GM23338 (cell line): ENCODE measurements around the gene PICALM. TPM values are rescaled to one million over a fixed set of nuclear protein-coding genes. Genes with fewer than 3 reads are reported as not detected.

Experiments
- ATAC-seq: fragments of 200-7000 bp; cut with Tn5 transposase; 3 replicates; pipeline ENCODE4 v1.9.1; 2020
- DNase-seq: peaks from one replicate; pipeline ENCODE4 v3.0.0-alpha.2; 2015; ENCODE audit warnings: low spot score
- H2AFZ ChIP-seq: fragments of 200-600 bp; sonication (generic); 2 replicates; pipeline ENCODE4 v1.8.0; 2016; ENCODE audit warnings: antibody characterized with exemption, mild to moderate bottlenecking, moderate library complexity
- H3F3A ChIP-seq: fragments of 200-600 bp; sonication (generic); replicated peaks from 2 replicates; pipeline ENCODE4 v1.8.0; 2017; ENCODE audit warnings: antibody characterized with exemption, mixed run types, low read depth
- H3K27ac ChIP-seq: fragments of 200-600 bp; sonication (generic); 2 replicates; pipeline ENCODE4 v1.6.1; 2016; ENCODE audit warnings: low read depth
- H3K27me3 ChIP-seq: fragments of 200-600 bp; sonication (generic); 2 replicates; pipeline ENCODE4 v1.8.0; 2016; ENCODE audit warnings: mild to moderate bottlenecking, mixed run types, moderate library complexity; ENCODE audit not compliant: insufficient read depth
- H3K36me3 ChIP-seq: fragments of 200-600 bp; sonication (generic); 2 replicates; pipeline ENCODE4 v1.8.0; 2016; ENCODE audit warnings: mild to moderate bottlenecking; ENCODE audit not compliant: insufficient read depth
- H3K4me1 ChIP-seq: fragments of 200-600 bp; sonication (generic); 2 replicates; pipeline ENCODE4 v1.8.0; 2016; ENCODE audit warnings: mild to moderate bottlenecking, moderate library complexity; ENCODE audit not compliant: insufficient read depth
- H3K4me2 ChIP-seq: fragments of 200-600 bp; sonication (generic); 2 replicates; pipeline ENCODE4 v1.7.1; 2017; ENCODE audit warnings: mixed run types
- H3K4me3 ChIP-seq: fragments of 200-600 bp; sonication (generic); 2 replicates; pipeline ENCODE4 v1.6.1; 2016; ENCODE audit warnings: mixed run types
- H3K79me2 ChIP-seq: fragments of 200-600 bp; sonication (generic); replicated peaks from 2 replicates; pipeline ENCODE4 v1.8.0; 2017; ENCODE audit warnings: mild to moderate bottlenecking; ENCODE audit not compliant: insufficient read depth
- H3K9me2 ChIP-seq: fragments of 200-600 bp; sonication (generic); 2 replicates; pipeline ENCODE4 v1.8.0; 2017; ENCODE audit not compliant: insufficient read depth
- H4K20me1 ChIP-seq: fragments of 200-600 bp; sonication (generic); replicated peaks from 2 replicates; pipeline ENCODE4 v1.8.0; 2017; ENCODE audit warnings: mild to moderate bottlenecking; ENCODE audit not compliant: insufficient read depth
- H3K27ac Mint-ChIP-seq: 2 replicates; pipeline ENCODE4 v1.8.0; 2020; ENCODE audit warnings: inconsistent platforms, mild to moderate bottlenecking, moderate library complexity, mixed read lengths
- H3K27me3 Mint-ChIP-seq: 3 replicates; pipeline ENCODE4 v1.8.0; 2022; ENCODE audit warnings: low read depth, mild to moderate bottlenecking, moderate library complexity, mixed read lengths, inconsistent platforms; ENCODE audit not compliant: insufficient read depth, poor library complexity
- H3K36me3 Mint-ChIP-seq: 3 replicates; pipeline ENCODE4 v1.8.0; 2021; ENCODE audit warnings: low read depth, mild to moderate bottlenecking, inconsistent platforms, moderate library complexity, mixed read lengths
- H3K4me1 Mint-ChIP-seq: 3 replicates; pipeline ENCODE4 v1.8.0; 2020; ENCODE audit warnings: mild to moderate bottlenecking, inconsistent platforms, mixed read lengths
- H3K4me3 Mint-ChIP-seq: 3 replicates; pipeline ENCODE4 v1.8.0; 2021; ENCODE audit warnings: moderate library complexity, mild to moderate bottlenecking, inconsistent platforms, mixed read lengths
- H3K9me3 Mint-ChIP-seq: 3 replicates; pipeline ENCODE4 v1.8.0; 2020; ENCODE audit warnings: moderate library complexity, mild to moderate bottlenecking, inconsistent platforms, mixed read lengths
- CREB1 ChIP-seq: fragments of 250-450 bp; sonication (Bioruptor Pico); IDR thresholded peaks from 2 replicates; pipeline ENCODE4 v1.5.0; 2020; ENCODE audit warnings: low read depth, mild to moderate bottlenecking, moderate library complexity
- EZH2phosphoT487 ChIP-seq: fragments of 200-600 bp; sonication (generic); IDR thresholded peaks from one replicate; pipeline ENCODE4 v1.8.1; 2018; ENCODE audit warnings: antibody characterized with exemption; ENCODE audit not compliant: unreplicated experiment
- JUNB ChIP-seq: IDR thresholded peaks from one replicate; pipeline ENCODE4 v1.6.1; 2016; ENCODE audit warnings: antibody characterized with exemption; ENCODE audit not compliant: unreplicated experiment
- NANOG ChIP-seq: IDR thresholded peaks from 2 replicates; pipeline ENCODE4 v1.6.1; 2016; ENCODE audit warnings: antibody characterized with exemption, borderline replicate concordance
- POLR2AphosphoS5 ChIP-seq: IDR thresholded peaks from 2 replicates; pipeline ENCODE4 v1.6.1; 2016; ENCODE audit warnings: antibody characterized with exemption, low read depth
- ZNF114 ChIP-seq: fragments of 250-450 bp; sonication (Bioruptor Pico); IDR thresholded peaks from 2 replicates; pipeline ENCODE4 v1.5.0; 2020; ENCODE audit warnings: mild to moderate bottlenecking, moderate library complexity
- polyA plus RNA-seq: library from polyadenylated mRNA; unstranded; fragments of >200 nt; fragmentation: Nextera tagmentation; extraction: Ambion mirVana; gene quantifications from 2 replicates; pipeline ENCODE4 v1.2.1, GENCODE V29; 2016
- total RNA-seq: library from RNA; depleted of rRNA; stranded (reverse); fragments of >200 nt; shearing (Covaris generic); gene quantifications from 2 replicates; pipeline ENCODE4 v1.2.3, GENCODE V29; 2014
- TF ChIP-seq, protein P1 (sequence below): fragments of 250-450 bp; sonication (Bioruptor Pico); IDR thresholded peaks from 2 replicates; pipeline ENCODE4 v1.5.0; 2020; ENCODE audit warnings: mild to moderate bottlenecking, moderate library complexity
- TF ChIP-seq, protein P2 (sequence below): IDR thresholded peaks from one replicate; pipeline ENCODE4 v1.6.1; 2018; ENCODE audit warnings: antibody characterized with exemption; ENCODE audit not compliant: unreplicated experiment
- TF ChIP-seq, protein P3 (sequence below), 2 experiments: fragments of 200-600 bp in 1 of 2; sonication (generic) in 1 of 2; conservative IDR thresholded peaks; 2 replicates each; pipeline versions ENCODE4 v1.5.1 to v1.6.1; 2016 to 2017; ENCODE audit warnings: antibody characterized with exemption in 2 of 2, low read depth in 2 of 2, mild to moderate bottlenecking in 2 of 2, moderate library complexity in 1 of 2

Gene PICALM
- total and polyA plus RNA-seq, 2 experiments from 2014 or later = 27.9 to 134 TPM

DNA sequence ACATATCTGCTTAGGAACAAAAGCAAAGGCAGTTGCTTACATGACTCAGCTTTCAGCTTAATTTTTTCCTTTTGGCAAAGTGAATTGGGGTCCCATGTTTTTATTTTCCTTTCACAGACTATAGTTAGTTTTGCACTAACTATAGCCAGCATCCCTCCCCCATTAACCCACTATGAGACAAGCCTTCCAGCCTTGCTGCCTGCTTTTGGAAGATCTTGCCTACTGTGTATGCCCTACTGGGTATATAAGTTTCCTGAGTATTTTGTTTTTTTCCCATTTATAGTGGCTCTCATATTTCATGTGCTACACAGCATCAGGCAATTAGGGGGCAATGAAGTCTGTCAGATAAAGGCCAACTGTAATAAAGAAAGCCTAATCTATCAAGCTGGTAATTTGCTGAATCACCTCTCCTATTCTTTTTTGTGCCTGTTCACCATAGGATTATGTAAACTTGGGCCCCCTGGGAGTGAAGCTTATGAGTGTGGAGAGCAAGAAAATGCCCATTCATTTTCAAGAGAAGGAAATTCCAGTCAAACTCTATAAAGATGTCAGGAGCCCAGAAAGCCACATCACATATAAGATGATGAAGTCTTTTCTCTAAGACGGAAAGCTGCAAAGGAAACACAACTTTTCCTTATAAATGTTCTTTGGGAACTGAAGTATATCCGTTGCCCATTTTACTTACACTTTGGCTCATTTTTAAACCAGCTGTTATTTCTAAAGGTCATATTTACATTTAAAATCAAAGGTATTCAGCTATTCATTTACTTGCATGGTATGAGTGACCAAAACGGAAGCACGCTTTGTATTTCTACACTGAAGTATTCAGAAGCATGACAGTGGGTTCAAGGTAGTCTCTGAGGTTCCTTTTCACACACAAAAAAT, 149.7 kb downstream of the PICALM start (continued):
- TF ChIP-seq, protein P1, sequence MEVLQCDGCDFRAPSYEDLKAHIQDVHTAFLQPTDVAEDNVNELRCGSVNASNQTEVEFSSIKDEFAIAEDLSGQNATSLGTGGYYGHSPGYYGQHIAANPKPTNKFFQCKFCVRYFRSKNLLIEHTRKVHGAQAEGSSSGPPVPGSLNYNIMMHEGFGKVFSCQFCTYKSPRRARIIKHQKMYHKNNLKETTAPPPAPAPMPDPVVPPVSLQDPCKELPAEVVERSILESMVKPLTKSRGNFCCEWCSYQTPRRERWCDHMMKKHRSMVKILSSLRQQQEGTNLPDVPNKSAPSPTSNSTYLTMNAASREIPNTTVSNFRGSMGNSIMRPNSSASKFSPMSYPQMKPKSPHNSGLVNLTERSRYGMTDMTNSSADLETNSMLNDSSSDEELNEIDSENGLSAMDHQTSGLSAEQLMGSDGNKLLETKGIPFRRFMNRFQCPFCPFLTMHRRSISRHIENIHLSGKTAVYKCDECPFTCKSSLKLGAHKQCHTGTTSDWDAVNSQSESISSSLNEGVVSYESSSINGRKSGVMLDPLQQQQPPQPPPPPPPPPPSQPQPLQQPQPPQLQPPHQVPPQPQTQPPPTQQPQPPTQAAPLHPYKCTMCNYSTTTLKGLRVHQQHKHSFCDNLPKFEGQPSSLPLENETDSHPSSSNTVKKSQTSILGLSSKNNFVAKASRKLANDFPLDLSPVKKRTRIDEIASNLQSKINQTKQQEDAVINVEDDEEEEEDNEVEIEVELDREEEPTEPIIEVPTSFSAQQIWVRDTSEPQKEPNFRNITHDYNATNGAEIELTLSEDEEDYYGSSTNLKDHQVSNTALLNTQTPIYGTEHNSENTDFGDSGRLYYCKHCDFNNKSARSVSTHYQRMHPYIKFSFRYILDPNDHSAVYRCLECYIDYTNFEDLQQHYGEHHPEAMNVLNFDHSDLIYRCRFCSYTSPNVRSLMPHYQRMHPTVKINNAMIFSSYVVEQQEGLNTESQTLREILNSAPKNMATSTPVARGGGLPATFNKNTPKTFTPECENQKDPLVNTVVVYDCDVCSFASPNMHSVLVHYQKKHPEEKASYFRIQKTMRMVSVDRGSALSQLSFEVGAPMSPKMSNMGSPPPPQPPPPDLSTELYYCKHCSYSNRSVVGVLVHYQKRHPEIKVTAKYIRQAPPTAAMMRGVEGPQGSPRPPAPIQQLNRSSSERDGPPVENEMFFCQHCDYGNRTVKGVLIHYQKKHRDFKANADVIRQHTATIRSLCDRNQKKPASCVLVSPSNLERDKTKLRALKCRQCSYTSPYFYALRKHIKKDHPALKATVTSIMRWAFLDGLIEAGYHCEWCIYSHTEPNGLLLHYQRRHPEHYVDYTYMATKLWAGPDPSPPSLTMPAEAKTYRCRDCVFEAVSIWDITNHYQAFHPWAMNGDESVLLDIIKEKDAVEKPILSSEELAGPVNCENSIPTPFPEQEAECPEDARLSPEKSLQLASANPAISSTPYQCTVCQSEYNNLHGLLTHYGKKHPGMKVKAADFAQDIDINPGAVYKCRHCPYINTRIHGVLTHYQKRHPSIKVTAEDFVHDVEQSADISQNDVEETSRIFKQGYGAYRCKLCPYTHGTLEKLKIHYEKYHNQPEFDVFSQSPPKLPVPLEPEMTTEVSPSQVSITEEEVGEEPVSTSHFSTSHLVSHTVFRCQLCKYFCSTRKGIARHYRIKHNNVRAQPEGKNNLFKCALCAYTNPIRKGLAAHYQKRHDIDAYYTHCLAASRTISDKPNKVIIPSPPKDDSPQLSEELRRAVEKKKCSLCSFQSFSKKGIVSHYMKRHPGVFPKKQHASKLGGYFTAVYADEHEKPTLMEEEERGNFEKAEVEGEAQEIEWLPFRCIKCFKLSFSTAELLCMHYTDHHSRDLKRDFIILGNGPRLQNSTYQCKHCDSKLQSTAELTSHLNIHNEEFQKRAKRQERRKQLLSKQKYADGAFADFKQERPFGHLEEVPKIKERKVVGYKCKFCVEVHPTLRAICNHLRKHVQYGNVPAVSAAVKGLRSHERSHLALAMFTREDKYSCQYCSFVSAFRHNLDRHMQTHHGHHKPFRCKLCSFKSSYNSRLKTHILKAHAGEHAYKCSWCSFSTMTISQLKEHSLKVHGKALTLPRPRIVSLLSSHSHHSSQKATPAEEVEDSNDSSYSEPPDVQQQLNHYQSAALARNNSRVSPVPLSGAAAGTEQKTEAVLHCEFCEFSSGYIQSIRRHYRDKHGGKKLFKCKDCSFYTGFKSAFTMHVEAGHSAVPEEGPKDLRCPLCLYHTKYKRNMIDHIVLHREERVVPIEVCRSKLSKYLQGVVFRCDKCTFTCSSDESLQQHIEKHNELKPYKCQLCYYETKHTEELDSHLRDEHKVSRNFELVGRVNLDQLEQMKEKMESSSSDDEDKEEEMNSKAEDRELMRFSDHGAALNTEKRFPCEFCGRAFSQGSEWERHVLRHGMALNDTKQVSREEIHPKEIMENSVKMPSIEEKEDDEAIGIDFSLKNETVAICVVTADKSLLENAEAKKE (CRISPR knock-in tag) = no peak
- TF ChIP-seq ZNF114 (no peak), JUNB (no peak)

DNA sequence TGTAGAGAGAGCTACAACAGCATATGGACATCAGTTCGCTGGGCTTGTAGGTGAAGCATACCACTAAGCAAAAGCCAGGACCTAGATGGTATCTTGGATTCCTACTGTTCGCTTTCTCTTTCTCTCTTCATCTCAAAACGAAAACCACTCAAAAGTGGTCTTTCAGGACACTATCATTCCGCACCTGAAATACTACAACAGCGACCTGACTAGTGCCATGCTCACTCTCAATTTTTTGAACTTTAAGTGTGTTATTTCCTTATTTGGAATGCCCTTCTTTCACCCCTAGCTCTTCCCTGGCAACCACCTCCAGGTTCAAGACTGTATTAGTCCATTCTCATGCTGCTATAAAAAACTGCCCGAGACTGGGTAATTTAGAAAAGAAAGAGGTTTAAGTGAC, 154.5 kb downstream of the PICALM start:
- DNase-seq (no peak), ATAC-seq (no peak)
- no peaks in the 10 kb centered on the region for H4K20me1 ChIP-seq
- Mint-ChIP-seq H3K4me3 (no peak overlapping the region), H3K9me3 (peaks cover 11% of the 10 kb centered on the region), H3K27ac (no peak overlapping the region), H3K27me3 (no peaks in the 10 kb centered on the region), H3K4me1 (peaks cover 15% of the 10 kb centered on the region; the same call in 2 of the 3 replicates), H3K36me3 (peaks cover 9% of the 10 kb centered on the region; the same call in 2 of the 3 replicates)
- no peaks in the 10 kb centered on the region; the same call in 1 of the 2 replicates for H3K36me3 ChIP-seq
- H3K4me1 ChIP-seq = peaks cover 10% of the 10 kb centered on the region; the same call in 1 of the 2 replicates
- no peaks in the 10 kb centered on the region for H3K79me2 ChIP-seq
- H2AFZ ChIP-seq = peak overlapping the region; percentile 52
- no peak overlapping the region for H3K27ac ChIP-seq
- H3K27me3 ChIP-seq = no peaks in the 10 kb centered on the region
- no peak overlapping the region for H3K4me2 ChIP-seq
- no peaks in the 10 kb centered on the region for H3K9me2 ChIP-seq
- no peak overlapping the region for H3K4me3 ChIP-seq
- H3F3A ChIP-seq = no peaks in the 10 kb centered on the region
- TF ChIP-seq EZH2phosphoT487 = no peak
- no peak for TF ChIP-seq CREB1
- TF ChIP-seq POLR2AphosphoS5 = no peak
- TF ChIP-seq NANOG = no peak
- TF ChIP-seq, protein P2, sequence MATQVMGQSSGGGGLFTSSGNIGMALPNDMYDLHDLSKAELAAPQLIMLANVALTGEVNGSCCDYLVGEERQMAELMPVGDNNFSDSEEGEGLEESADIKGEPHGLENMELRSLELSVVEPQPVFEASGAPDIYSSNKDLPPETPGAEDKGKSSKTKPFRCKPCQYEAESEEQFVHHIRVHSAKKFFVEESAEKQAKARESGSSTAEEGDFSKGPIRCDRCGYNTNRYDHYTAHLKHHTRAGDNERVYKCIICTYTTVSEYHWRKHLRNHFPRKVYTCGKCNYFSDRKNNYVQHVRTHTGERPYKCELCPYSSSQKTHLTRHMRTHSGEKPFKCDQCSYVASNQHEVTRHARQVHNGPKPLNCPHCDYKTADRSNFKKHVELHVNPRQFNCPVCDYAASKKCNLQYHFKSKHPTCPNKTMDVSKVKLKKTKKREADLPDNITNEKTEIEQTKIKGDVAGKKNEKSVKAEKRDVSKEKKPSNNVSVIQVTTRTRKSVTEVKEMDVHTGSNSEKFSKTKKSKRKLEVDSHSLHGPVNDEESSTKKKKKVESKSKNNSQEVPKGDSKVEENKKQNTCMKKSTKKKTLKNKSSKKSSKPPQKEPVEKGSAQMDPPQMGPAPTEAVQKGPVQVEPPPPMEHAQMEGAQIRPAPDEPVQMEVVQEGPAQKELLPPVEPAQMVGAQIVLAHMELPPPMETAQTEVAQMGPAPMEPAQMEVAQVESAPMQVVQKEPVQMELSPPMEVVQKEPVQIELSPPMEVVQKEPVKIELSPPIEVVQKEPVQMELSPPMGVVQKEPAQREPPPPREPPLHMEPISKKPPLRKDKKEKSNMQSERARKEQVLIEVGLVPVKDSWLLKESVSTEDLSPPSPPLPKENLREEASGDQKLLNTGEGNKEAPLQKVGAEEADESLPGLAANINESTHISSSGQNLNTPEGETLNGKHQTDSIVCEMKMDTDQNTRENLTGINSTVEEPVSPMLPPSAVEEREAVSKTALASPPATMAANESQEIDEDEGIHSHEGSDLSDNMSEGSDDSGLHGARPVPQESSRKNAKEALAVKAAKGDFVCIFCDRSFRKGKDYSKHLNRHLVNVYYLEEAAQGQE = no peak
- TF ChIP-seq, protein P3, sequence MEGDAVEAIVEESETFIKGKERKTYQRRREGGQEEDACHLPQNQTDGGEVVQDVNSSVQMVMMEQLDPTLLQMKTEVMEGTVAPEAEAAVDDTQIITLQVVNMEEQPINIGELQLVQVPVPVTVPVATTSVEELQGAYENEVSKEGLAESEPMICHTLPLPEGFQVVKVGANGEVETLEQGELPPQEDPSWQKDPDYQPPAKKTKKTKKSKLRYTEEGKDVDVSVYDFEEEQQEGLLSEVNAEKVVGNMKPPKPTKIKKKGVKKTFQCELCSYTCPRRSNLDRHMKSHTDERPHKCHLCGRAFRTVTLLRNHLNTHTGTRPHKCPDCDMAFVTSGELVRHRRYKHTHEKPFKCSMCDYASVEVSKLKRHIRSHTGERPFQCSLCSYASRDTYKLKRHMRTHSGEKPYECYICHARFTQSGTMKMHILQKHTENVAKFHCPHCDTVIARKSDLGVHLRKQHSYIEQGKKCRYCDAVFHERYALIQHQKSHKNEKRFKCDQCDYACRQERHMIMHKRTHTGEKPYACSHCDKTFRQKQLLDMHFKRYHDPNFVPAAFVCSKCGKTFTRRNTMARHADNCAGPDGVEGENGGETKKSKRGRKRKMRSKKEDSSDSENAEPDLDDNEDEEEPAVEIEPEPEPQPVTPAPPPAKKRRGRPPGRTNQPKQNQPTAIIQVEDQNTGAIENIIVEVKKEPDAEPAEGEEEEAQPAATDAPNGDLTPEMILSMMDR (conservative IDR thresholded peaks at IDR 0.05; ENCODE audit: low read depth in 2 of 2) = no peak
- no peak for TF ChIP-seq ZNF114
